Erythroblast (primary cell): ENCODE measurements around the gene MYLK3.

Experiments used
- DNase-seq, 2 experiments: peaks; one replicate each; lab custom pipeline; 2025; lab: John Stamatoyannopoulos, UW
- GATA1 ChIP-seq: IDR thresholded peaks from 2 replicates; pipeline ENCODE4 v1.6.1; 2011; ENCODE audit warnings: low read depth, mild to moderate bottlenecking, control low read depth, low read length, moderate library complexity
- POLR2A ChIP-seq: IDR thresholded peaks from 2 replicates; pipeline ENCODE4 v1.6.1; 2011; ENCODE audit warnings: mild to moderate bottlenecking, low read length

Gene MYLK3

GRCh38 chr16:46777804-46778203 is 29.7 kb upstream of the MYLK3 start:
- DNase-seq: no peak
- TF ChIP-seq GATA1 (no peak), POLR2A (no peak)

DNA sequence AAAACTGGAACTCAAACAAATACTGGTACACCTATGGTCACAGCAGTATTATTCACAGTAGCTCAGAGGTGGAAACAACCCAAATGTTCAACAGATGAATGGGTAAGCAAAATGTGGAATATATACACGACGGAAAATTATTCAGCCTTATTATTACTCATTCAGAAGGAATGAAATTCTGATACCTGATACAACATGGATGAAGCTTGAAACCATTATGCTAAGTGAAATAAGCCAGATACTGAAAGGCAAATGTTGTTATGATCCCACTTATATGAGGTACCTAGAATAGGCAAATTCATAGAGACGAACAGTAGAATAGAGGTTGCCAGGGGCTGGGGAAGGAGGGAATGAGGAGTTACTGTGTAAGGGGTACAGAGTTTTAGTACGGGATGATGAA is 27.1 kb upstream of the MYLK3 start:
- DNase-seq: no peak
- TF ChIP-seq POLR2A (no peak), GATA1 (no peak)

DNA sequence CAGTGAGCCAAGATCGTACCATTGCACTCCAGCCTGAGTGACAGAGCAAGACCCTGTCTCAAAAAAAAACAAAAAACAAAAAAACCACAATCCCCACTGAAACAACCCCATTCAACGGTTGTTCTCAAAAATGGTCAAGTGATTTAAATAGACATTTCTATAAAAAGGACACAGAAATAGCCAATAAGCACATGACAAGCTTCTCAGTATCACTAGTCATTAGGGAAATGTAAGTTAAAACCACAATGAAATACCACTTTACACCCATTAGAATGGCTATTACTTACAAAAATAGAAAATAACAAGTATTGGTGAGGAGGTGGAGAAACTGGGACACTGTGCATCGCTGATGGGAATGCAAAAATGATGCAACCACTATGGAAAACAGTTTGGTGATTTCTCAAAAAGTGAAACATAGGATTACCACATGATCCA is 26.6 kb upstream of the MYLK3 start:
- TF ChIP-seq GATA1 (no peak), POLR2A (no peak)
- DNase-seq: no peak

DNA sequence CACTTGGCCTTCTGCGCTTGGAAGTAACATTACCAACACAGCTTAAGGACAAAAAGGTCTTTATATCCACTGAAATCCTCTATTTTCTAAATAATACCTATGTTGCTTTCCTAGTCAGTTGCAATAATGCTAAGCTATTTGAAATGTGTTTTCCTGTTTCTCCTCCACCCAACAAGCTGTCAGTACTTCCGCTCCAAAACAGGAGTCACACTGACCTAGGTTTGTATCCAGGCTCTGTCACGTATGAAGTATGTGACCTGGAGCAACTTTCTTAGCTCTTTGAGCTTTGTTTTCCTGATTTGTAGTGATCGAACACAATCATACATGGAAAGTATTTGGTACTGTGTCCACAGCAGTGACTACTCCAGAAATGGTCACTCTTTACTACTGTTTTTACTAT is 24.3 kb upstream of the MYLK3 start:
- no peak for DNase-seq
- TF ChIP-seq GATA1 (no peak), POLR2A (no peak)

DNA sequence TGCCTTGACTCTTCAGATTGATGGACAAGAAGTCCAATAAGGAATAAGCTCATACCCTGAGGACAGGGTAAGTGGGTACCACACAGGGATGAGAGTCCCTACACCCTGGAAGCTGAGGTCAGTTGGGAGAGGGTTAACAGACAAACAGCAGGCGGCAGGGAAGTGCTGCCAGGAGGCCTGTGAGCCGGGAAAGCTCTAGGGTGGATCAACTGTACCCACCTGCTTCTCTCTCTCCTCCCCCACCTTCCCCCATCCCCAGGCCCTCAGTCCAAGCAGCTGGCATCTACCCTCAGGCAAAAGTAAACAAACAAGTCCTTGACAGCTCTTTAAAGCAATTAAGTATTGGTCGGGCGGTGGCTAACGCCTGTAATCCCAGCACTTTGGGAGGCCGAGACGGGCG is 20.7 kb upstream of the MYLK3 start:
- DNase-seq: no peak
- no peak for TF ChIP-seq POLR2A
- no peak for TF ChIP-seq GATA1

- TF ChIP-seq GATA1 (no peak), POLR2A (no peak)
- no peak for DNase-seq
Observed at GRCh38 chr16:46765050-46765449, 16.9 kb upstream of the MYLK3 start.

DNA sequence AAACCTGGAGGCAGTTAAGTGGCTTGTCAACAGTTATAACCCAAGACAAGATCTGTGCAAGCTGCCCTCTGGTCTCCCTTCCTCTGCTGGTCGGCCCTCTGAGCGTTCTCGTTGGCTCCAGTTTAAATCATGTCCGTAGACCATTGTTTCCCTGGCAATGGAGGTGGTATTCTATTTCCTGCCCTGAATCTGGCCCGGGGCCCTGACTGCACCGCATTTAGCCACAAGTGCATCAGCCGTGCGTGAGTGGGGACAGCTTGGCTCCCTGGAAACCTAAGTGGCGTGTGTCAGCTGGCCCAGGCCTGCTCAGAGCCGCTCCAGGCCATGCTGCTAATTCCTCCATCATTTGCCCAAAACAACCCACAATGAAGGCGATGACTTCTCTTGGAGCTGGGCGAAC is 15.0 kb upstream of the MYLK3 start:
- TF ChIP-seq GATA1 (no peak), POLR2A (no peak)
- no peak for DNase-seq

GRCh38 chr16:46762583-46762982 is 14.4 kb upstream of the MYLK3 start:
- DNase-seq: no peak
- no peak for TF ChIP-seq GATA1
- TF ChIP-seq POLR2A: no peak

DNA sequence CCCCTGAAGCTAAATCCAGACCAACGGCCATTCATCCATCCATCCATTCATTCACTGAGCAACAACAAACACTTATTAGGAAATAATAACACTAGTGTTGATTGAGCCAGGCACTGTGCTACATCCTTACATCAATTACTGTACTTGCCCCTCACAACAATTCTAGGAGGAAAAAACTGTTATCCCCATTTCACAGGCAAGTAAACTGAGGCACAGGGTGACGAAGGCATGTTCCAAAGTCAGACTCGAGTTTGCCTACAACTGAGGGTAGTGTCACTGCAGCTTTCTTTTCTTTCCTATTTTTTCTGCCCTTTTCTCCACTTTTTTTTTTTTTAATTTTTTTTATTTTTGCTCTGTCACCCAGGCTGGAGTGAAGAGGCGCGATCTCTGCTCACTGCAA is 11.2 kb upstream of the MYLK3 start:
- no peak for TF ChIP-seq POLR2A
- no peak for TF ChIP-seq GATA1
- DNase-seq: no peak

GRCh38 chr16:46757339-46758050 is 9.4 kb upstream of the MYLK3 start:
- TF ChIP-seq POLR2A (no peak), GATA1 (no peak)
- peak in 1 of 2 experiments; percentile 11 for DNase-seq

DNA sequence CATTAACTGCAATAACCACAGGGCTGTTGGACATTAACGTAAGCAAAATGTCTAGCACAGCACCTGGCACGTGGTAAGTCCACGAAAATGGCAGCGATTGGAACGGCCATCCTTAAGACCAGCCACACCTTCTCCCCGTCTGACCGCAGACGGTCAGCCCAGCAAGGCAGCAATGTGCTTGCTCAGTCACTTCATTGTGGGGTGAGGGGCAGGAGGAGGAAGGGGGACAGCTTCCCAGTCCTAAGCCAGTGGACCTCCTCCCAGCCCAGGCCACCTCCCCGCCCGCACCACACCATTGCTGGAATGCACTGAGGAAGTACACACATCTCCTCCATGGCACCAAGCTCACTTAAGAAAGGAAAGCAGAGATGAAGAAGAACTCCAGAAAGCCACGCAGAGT is 8.6 kb upstream of the MYLK3 start:
- TF ChIP-seq POLR2A (no peak), GATA1 (no peak)
- no peak for DNase-seq

DNA sequence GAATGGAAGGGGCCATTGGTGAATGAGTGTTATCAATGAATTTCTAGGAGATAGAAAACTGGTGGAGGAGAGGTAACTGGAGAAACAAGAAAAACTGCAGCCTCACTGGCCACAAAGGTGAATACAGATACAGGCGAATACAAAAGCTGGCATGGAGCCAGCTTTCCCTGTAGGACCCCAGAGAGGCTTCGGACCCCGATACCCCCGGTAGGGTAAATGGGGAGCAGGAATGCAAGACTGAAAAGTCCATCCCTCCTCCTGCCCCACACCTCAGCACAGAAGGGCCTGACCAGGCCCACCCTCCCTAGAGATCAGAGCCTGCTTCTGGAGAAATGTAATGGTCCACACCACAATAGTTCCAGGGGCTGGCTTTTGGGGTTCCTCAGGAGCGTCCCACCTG is 4.9 kb upstream of the MYLK3 start:
- no peak for DNase-seq
- TF ChIP-seq POLR2A (no peak), GATA1 (no peak)

- no peak for TF ChIP-seq GATA1
- no peak for TF ChIP-seq POLR2A
- DNase-seq: no peak
Observed at GRCh38 chr16:46751381-46751780, 3.2 kb upstream of the MYLK3 start.

GRCh38 chr16:46748775-46749705 is 896 bp upstream of the MYLK3 start:
- no peak for TF ChIP-seq POLR2A
- no peak for TF ChIP-seq GATA1
- peak; percentile 25 to 29 for DNase-seq
